ENCODE results near the gene APOBEC3G.

- TF ChIP-seq CTCF (IDR thresholded peaks at IDR 0.05) (no peak), POLR2A (IDR thresholded peaks at IDR 0.05) (no peak)
Measured at GRCh38 chr22:39039306-39040126, 37.6 kb upstream of the APOBEC3G start.

Measured in ovary (tissue), 3 donors.